Peyer's patch (tissue), 4 donors: ENCODE data around the gene STK38L. TPM values are rescaled to one million over a fixed set of nuclear protein-coding genes. Genes with fewer than 3 reads are reported as not detected.

ENCODE experiments used
- DNase-seq, 3 donors: peaks; one replicate each; pipeline ENCODE4 v3.0.0-alpha.2; 2017 to 2019
- H3K27ac ChIP-seq, 4 donors: fragments of 200-600 bp; sonication (generic); one replicate each; pipeline ENCODE4 v1.5.1; 2016 to 2019
- H3K27me3 ChIP-seq, 2 donors: fragments of 200-600 bp; sonication (generic); one replicate each; pipeline ENCODE4 v1.5.1; 2019
- H3K36me3 ChIP-seq, 3 donors: fragments of 200-600 bp; sonication (generic); one replicate each; pipeline ENCODE4 v1.5.1; 2016 to 2019
- H3K4me1 ChIP-seq, 4 donors: fragments of 200-600 bp; sonication (generic); one replicate each; pipeline ENCODE4 v1.5.1; 2016 to 2019
- H3K4me3 ChIP-seq, 4 donors: fragments of 200-600 bp; sonication (generic); 1 replicate in 3 of 4; 2 replicates in 1 of 4; pipeline ENCODE4 v1.5.1; 2016 to 2019; ENCODE audit warnings: mild to moderate bottlenecking in 1 of 4
- H3K9me3 ChIP-seq, 4 donors: fragments of 200-600 bp; sonication (generic); one replicate each; pipeline ENCODE4 v1.5.1; 2016 to 2019; ENCODE audit warnings: mild to moderate bottlenecking in 1 of 4
- POLR2A ChIP-seq, 2 donors: fragments of 450-650 bp; IDR thresholded peaks; one replicate each; pipeline ENCODE4 v1.5.1; 2017; ENCODE audit warnings: antibody characterized with exemption in 2 of 2, mild to moderate bottlenecking in 2 of 2, moderate library complexity in 2 of 2
- total RNA-seq, 4 donors: library from RNA; depleted of rRNA; stranded (reverse); fragments of >200 nt; gene quantifications; one replicate each; pipeline ENCODE4 v1.1.0, GENCODE V29; 2016
- TF ChIP-seq, protein P1 (sequence below), 6 experiments: fragments of 450-650 bp in 4 of 6; fragments of 200-600 bp in 2 of 6; sonication (generic) in 1 of 6; IDR thresholded peaks; one replicate each; pipeline ENCODE4 v1.5.1; 2017 to 2019; ENCODE audit warnings: antibody characterized with exemption in 6 of 6, mild to moderate bottlenecking in 3 of 6, moderate library complexity in 1 of 6

The STK38L gene
- total RNA-seq, 4 donors from 2014 or later: 19.6 to 33.0 (median 22.1) TPM

- Histone ChIP-seq H3K9me3 (no peaks in the 10 kb centered on the region), H3K4me1 (peaks cover 0 to 31% (median 4%) of the 10 kb centered on the region in 4 donors), H3K4me3 (no peak overlapping the region), H3K27ac (peak overlapping the region in 2 of 4 donors; percentile 29 to 48), H3K36me3 (no peaks in the 10 kb centered on the region), H3K27me3 (no peaks in the 10 kb centered on the region)
- TF ChIP-seq POLR2A (IDR thresholded peaks at IDR 0.05): no peak
- TF ChIP-seq, protein P1, sequence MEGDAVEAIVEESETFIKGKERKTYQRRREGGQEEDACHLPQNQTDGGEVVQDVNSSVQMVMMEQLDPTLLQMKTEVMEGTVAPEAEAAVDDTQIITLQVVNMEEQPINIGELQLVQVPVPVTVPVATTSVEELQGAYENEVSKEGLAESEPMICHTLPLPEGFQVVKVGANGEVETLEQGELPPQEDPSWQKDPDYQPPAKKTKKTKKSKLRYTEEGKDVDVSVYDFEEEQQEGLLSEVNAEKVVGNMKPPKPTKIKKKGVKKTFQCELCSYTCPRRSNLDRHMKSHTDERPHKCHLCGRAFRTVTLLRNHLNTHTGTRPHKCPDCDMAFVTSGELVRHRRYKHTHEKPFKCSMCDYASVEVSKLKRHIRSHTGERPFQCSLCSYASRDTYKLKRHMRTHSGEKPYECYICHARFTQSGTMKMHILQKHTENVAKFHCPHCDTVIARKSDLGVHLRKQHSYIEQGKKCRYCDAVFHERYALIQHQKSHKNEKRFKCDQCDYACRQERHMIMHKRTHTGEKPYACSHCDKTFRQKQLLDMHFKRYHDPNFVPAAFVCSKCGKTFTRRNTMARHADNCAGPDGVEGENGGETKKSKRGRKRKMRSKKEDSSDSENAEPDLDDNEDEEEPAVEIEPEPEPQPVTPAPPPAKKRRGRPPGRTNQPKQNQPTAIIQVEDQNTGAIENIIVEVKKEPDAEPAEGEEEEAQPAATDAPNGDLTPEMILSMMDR (IDR thresholded peaks at IDR 0.05): no peak
- DNase-seq: no peak
Measured at GRCh38 chr12:27272373-27273028, 28.4 kb downstream of the STK38L start.

DNA sequence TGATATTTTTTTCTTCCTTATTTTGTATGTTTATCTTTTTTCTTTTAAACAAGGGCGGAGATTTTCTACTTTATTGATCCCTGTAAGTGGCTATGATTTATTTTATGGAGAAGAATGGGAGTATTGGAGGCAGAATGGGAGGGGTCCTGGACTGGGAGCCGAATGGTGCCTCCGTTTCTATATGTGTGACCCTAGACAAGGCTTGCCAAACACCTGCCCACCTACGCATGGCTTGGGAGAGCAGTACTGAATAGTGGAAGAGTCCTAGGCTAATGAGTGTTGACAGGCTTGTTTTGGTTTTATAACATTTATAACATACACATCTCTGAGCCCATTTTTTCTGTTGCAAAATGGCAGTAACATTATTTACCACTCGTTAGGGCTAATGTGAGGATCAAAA lies 29.0 kb downstream of the STK38L start:
- Histone ChIP-seq H3K4me3 (no peak overlapping the region), H3K4me1 (peaks cover 0 to 37% (median 4%) of the 10 kb centered on the region in 4 donors), H3K27me3 (no peaks in the 10 kb centered on the region), H3K36me3 (no peaks in the 10 kb centered on the region), H3K9me3 (no peaks in the 10 kb centered on the region), H3K27ac (peak overlapping the region in 2 of 4 donors; percentile 48 to 57)
- TF ChIP-seq, protein P1 (IDR thresholded peaks at IDR 0.05): no peak
- no peak for TF ChIP-seq POLR2A (IDR thresholded peaks at IDR 0.05)
- no peak for DNase-seq

DNA sequence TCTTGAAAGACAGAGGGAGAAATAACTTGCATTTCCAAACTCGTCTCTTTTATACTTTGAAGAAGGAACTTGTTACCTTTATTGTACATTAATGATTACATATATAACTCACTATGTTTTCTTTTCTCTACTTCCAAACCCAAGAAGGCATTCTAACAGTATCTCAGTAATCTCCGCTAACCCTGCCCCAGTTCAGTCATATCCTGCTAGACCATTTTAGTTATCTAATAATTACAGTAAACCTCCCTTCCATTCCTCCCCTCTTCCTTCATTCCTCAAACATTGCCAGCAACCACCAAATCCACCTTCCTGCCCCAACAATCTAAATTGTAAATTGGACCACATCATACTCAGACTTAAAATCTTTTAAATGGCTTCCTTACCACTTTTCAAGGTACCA lies 30.6 kb downstream of the STK38L start:
- no peak for DNase-seq
- H3K4me1 ChIP-seq: peaks cover 0 to 46% (median 4%) of the 10 kb centered on the region in 4 donors
- no peak overlapping the region for H3K4me3 ChIP-seq
- TF ChIP-seq, protein P1 (IDR thresholded peaks at IDR 0.05): no peak
- TF ChIP-seq POLR2A (IDR thresholded peaks at IDR 0.05): no peak
- no peak overlapping the region for H3K27ac ChIP-seq
- H3K36me3 ChIP-seq: no peaks in the 10 kb centered on the region
- H3K9me3 ChIP-seq: no peaks in the 10 kb centered on the region
- H3K27me3 ChIP-seq: no peaks in the 10 kb centered on the region

DNA sequence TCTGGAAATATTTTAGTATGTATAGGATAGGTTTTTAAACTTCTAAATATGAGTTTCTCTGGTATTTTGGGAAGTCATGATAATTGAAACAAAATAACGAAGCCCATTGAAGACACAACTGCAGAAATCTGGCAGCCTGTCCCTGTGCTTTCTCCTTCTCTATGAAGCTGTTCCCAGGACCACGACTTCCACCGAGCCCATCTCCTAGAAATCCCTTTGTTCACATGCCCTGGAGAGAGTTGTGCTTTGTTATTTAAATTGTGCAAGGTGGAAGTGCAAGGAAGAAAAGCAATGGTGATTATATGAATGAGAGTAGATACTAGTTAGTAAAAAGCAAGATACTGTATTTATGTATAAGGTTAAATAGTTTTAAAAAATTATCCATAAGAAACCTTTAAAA lies 32.2 kb downstream of the STK38L start:
- Histone ChIP-seq H3K4me1 (peaks cover 0 to 54% (median 4%) of the 10 kb centered on the region in 4 donors), H3K27ac (no peak overlapping the region), H3K27me3 (no peaks in the 10 kb centered on the region), H3K4me3 (no peak overlapping the region), H3K9me3 (no peaks in the 10 kb centered on the region), H3K36me3 (no peaks in the 10 kb centered on the region)
- TF ChIP-seq, protein P1 (IDR thresholded peaks at IDR 0.05): no peak
- TF ChIP-seq POLR2A (IDR thresholded peaks at IDR 0.05): no peak
- DNase-seq: no peak

GRCh38 chr12:27277846-27278260 lies 33.8 kb downstream of the STK38L start:
- Histone ChIP-seq H3K9me3 (no peaks in the 10 kb centered on the region), H3K4me1 (peaks cover 0 to 47% (median 2%) of the 10 kb centered on the region in 4 donors), H3K4me3 (no peak overlapping the region), H3K27me3 (no peaks in the 10 kb centered on the region), H3K27ac (peak overlapping the region in 2 of 4 donors; percentile 40 to 58), H3K36me3 (no peaks in the 10 kb centered on the region)
- peak in 1 of 3 donors; percentile 62 for DNase-seq
- no peak for TF ChIP-seq POLR2A (IDR thresholded peaks at IDR 0.05)
- TF ChIP-seq, protein P1 (IDR thresholded peaks at IDR 0.05): no peak
